C4-2B (cell line): Measurements from ENCODE around the gene ASNSD1.

Source experiments
- CTCF ChIP-seq: fragments of 450-650 bp; conservative IDR thresholded peaks from 2 replicates; pipeline ENCODE4 v1.5.1; 2017; ENCODE audit warnings: mild to moderate bottlenecking
- ZFX ChIP-seq: fragments of 450-650 bp; IDR thresholded peaks from 2 replicates; pipeline ENCODE4 v1.6.1; 2017

DNA sequence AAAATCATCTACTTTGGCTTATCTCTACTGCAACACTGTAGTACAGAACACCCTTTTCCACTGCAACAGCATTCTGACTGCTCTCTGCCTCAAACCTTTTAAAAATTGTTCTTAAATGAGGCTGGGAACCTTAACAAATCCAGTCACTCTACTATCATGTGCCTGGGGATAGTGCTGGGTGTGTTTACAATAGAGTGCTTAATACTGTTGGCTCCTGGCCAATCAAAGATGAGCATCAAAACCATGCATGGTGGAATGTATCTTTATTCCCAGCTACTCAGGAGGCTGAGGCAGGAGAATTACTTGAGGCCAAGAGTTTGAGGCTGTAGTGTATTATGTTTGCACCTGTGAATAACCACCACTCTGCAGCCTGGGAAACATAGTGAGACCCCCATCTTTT is 20.6 kb downstream of the ASNSD1 start:
- TF ChIP-seq CTCF, result no peak
- no peak for TF ChIP-seq ZFX
